ENCODE data around the gene TPK1. TPM values are rescaled to one million over a fixed set of nuclear protein-coding genes. Genes with fewer than 3 reads are reported as not detected.

Gene TPK1
- total and polyA plus RNA-seq, 2 donors (not counting 1 experiment from before 2014, with no cell fraction given), result 2.4 to 4.1 TPM

- Histone ChIP-seq H3K36me3 (ENCODE audit: control insufficient read depth, insufficient read depth, low read length) (no peaks in the 10 kb centered on the region), H3K4me3 (replicated peaks in 1 of 4; ENCODE audit: control extremely low read depth in 1 of 4, insufficient read depth in 1 of 4, low read depth in 3 of 4, low read length in 4 of 4) (no peak overlapping the region), H3K27me3 (ENCODE audit: control insufficient read depth, insufficient read depth, low read length) (no peaks in the 10 kb centered on the region), H3K4me1 (ENCODE audit: control insufficient read depth, extremely low read depth, insufficient read depth, low read length) (no peaks in the 10 kb centered on the region), H3K9me3 (ENCODE audit: control insufficient read depth, insufficient read depth, low read depth, low read length) (no peaks in the 10 kb centered on the region), H3K4me2 (ENCODE audit: extremely low read depth, insufficient read depth, low read length) (no peak overlapping the region), H4K20me1 (ENCODE audit: control insufficient read depth, extremely low read depth, insufficient read depth, low read length) (no peaks in the 10 kb centered on the region), H3K9ac (ENCODE audit: insufficient read depth, low read length) (no peak overlapping the region), H3K79me2 (ENCODE audit: control insufficient read depth, insufficient read depth, low read length) (no peaks in the 10 kb centered on the region), H3K27ac (ENCODE audit: insufficient read depth, low read length) (no peak overlapping the region), H2AFZ (ENCODE audit: low read length) (no peak overlapping the region)
- TF ChIP-seq EZH2 (IDR thresholded peaks at IDR 0.05; ENCODE audit: low read length, missing control alignments) (no peak), CTCF (conservative IDR thresholded peaks at IDR 0.05 in 1 of 2, IDR thresholded peaks at IDR 0.05 in 1 of 2; ENCODE audit: low read depth in 1 of 2, low read length in 2 of 2) (no peak)
- no peak for DNase-seq (ENCODE audit: low read depth in 2 of 2)
These were observed 167.3 kb downstream of the TPK1 start for GRCh38 chr7:144668503-144668902.

GRCh38 chr7:144665689-144666381 lies 170.0 kb downstream of the TPK1 start:
- H3K4me3 ChIP-seq (replicated peaks in 1 of 4; ENCODE audit: control extremely low read depth in 1 of 4, insufficient read depth in 1 of 4, low read depth in 3 of 4, low read length in 4 of 4), result no peak overlapping the region
- no peaks in the 10 kb centered on the region for H3K4me1 ChIP-seq (ENCODE audit: control insufficient read depth, extremely low read depth, insufficient read depth, low read length)
- H3K9ac ChIP-seq (ENCODE audit: insufficient read depth, low read length), result no peak overlapping the region
- no peaks in the 10 kb centered on the region for H3K9me3 ChIP-seq (ENCODE audit: control insufficient read depth, insufficient read depth, low read depth, low read length)
- H3K27ac ChIP-seq (ENCODE audit: insufficient read depth, low read length), result no peak overlapping the region
- no peaks in the 10 kb centered on the region for H3K27me3 ChIP-seq (ENCODE audit: control insufficient read depth, insufficient read depth, low read length)
- H3K36me3 ChIP-seq (ENCODE audit: control insufficient read depth, insufficient read depth, low read length), result no peaks in the 10 kb centered on the region
- DNase-seq (ENCODE audit: low read depth in 2 of 2), result no peak
- no peaks in the 10 kb centered on the region for H3K79me2 ChIP-seq (ENCODE audit: control insufficient read depth, insufficient read depth, low read length)
- no peaks in the 10 kb centered on the region for H4K20me1 ChIP-seq (ENCODE audit: control insufficient read depth, extremely low read depth, insufficient read depth, low read length)
- no peak overlapping the region for H2AFZ ChIP-seq (ENCODE audit: low read length)
- TF ChIP-seq EZH2 (IDR thresholded peaks at IDR 0.05; ENCODE audit: low read length, missing control alignments), result no peak
- no peak for TF ChIP-seq CTCF (conservative IDR thresholded peaks at IDR 0.05 in 1 of 2, IDR thresholded peaks at IDR 0.05 in 1 of 2; ENCODE audit: low read depth in 1 of 2, low read length in 2 of 2)
- H3K4me2 ChIP-seq (ENCODE audit: extremely low read depth, insufficient read depth, low read length), result no peak overlapping the region

GRCh38 chr7:144659211-144659610 lies 176.6 kb downstream of the TPK1 start:
- Histone ChIP-seq H3K4me1 (ENCODE audit: control insufficient read depth, extremely low read depth, insufficient read depth, low read length) (no peaks in the 10 kb centered on the region), H3K79me2 (ENCODE audit: control insufficient read depth, insufficient read depth, low read length) (no peaks in the 10 kb centered on the region), H3K4me3 (replicated peaks in 1 of 4; ENCODE audit: control extremely low read depth in 1 of 4, insufficient read depth in 1 of 4, low read depth in 3 of 4, low read length in 4 of 4) (no peak overlapping the region), H3K27me3 (ENCODE audit: control insufficient read depth, insufficient read depth, low read length) (no peaks in the 10 kb centered on the region), H4K20me1 (ENCODE audit: control insufficient read depth, extremely low read depth, insufficient read depth, low read length) (no peaks in the 10 kb centered on the region), H3K36me3 (ENCODE audit: control insufficient read depth, insufficient read depth, low read length) (no peaks in the 10 kb centered on the region), H3K27ac (ENCODE audit: insufficient read depth, low read length) (no peak overlapping the region), H3K4me2 (ENCODE audit: extremely low read depth, insufficient read depth, low read length) (no peak overlapping the region), H3K9ac (ENCODE audit: insufficient read depth, low read length) (no peak overlapping the region), H2AFZ (ENCODE audit: low read length) (no peak overlapping the region), H3K9me3 (ENCODE audit: control insufficient read depth, insufficient read depth, low read depth, low read length) (no peaks in the 10 kb centered on the region)
- no peak for DNase-seq (ENCODE audit: low read depth in 2 of 2)
- TF ChIP-seq EZH2 (IDR thresholded peaks at IDR 0.05; ENCODE audit: low read length, missing control alignments) (no peak), CTCF (conservative IDR thresholded peaks at IDR 0.05 in 1 of 2, IDR thresholded peaks at IDR 0.05 in 1 of 2; ENCODE audit: low read depth in 1 of 2, low read length in 2 of 2) (no peak)
